T follicular helper cell (primary cell): ENCODE measurements around the gene MYO5A.
A peak's percentile ranks its signal among the peaks of the same experiment; 100 is the strongest.
"Not testable (repeated sequence)": the region's sequence is repeated elsewhere in the genome, so short reads cannot be mapped to it uniquely, and the experiment has no call there.

Experiments
- DNase-seq: peaks from one replicate; pipeline ENCODE4 v3.0.0-alpha.2; 2020; ENCODE audit warnings: low read depth

Gene MYO5A

GRCh38 chr15:52505151-52505550 is 23.5 kb downstream of the MYO5A start:
- no peak for DNase-seq

GRCh38 chr15:52503788-52504496 is 24.7 kb downstream of the MYO5A start:
- DNase-seq, result no peak

GRCh38 chr15:52502608-52503007 is 26.1 kb downstream of the MYO5A start:
- DNase-seq, result no peak

- DNase-seq, result no peak
Observed at GRCh38 chr15:52499506-52499905, 29.2 kb downstream of the MYO5A start.

- no peak for DNase-seq
Observed at GRCh38 chr15:52498706-52499105, 30.0 kb downstream of the MYO5A start.

GRCh38 chr15:52496776-52497470 is 31.8 kb downstream of the MYO5A start:
- DNase-seq, result no peak

- no peak for DNase-seq
Observed at GRCh38 chr15:52496175-52496574, 32.5 kb downstream of the MYO5A start.

GRCh38 chr15:52495125-52495524 is 33.6 kb downstream of the MYO5A start:
- no peak for DNase-seq

GRCh38 chr15:52493968-52494367 is 34.7 kb downstream of the MYO5A start:
- DNase-seq, result no peak

- no peak for DNase-seq
Observed at GRCh38 chr15:52492132-52492531, 36.5 kb downstream of the MYO5A start.

GRCh38 chr15:52491472-52491871 is 37.2 kb downstream of the MYO5A start:
- DNase-seq, result no peak

GRCh38 chr15:52489430-52489829 is 39.2 kb downstream of the MYO5A start:
- DNase-seq, result not testable (repeated sequence)

GRCh38 chr15:52488830-52489229 is 39.9 kb downstream of the MYO5A start:
- DNase-seq, result no peak

- DNase-seq, result no peak
Observed at GRCh38 chr15:52486003-52486996, 42.4 kb downstream of the MYO5A start.

- DNase-seq, result no peak
Observed at GRCh38 chr15:52485290-52485689, 43.4 kb downstream of the MYO5A start.

- no peak for DNase-seq
Observed at GRCh38 chr15:52483707-52484106, 45.0 kb downstream of the MYO5A start.

- peak; percentile 56 for DNase-seq
Observed at GRCh38 chr15:52481915-52482314, 46.8 kb downstream of the MYO5A start.

- DNase-seq, result no peak
Observed at GRCh38 chr15:52480990-52481389, 47.7 kb downstream of the MYO5A start.

- no peak for DNase-seq
Observed at GRCh38 chr15:52466716-52467115, 62.0 kb downstream of the MYO5A start.

- no peak for DNase-seq
Observed at GRCh38 chr15:52466134-52466701, 62.5 kb downstream of the MYO5A start.

GRCh38 chr15:52464478-52464877 is 64.2 kb downstream of the MYO5A start:
- no peak for DNase-seq

- DNase-seq, result no peak
Observed at GRCh38 chr15:52464040-52464439, 64.6 kb downstream of the MYO5A start.
